DOHH2 (cell line): Measurements from ENCODE around the gene CEBPE.

Source experiments
- CTCF ChIP-seq: fragments of 200-600 bp; sonication (generic); IDR thresholded peaks from one replicate; pipeline ENCODE4 v1.5.1; 2014; ENCODE audit warnings: antibody characterized with exemption, mild to moderate bottlenecking, low read depth, low read length; ENCODE audit not compliant: poor library complexity, severe bottlenecking
- EZH2phosphoT487 ChIP-seq: fragments of 200-600 bp; sonication (generic); IDR thresholded peaks from 2 replicates; pipeline ENCODE4 v1.6.1; 2017; ENCODE audit warnings: borderline replicate concordance, mild to moderate bottlenecking, antibody characterized with exemption, low read length, moderate library complexity, mixed read lengths

GRCh38 chr14:23085458-23085857 is 33.6 kb downstream of the CEBPE start:
- no peak for TF ChIP-seq CTCF
- no peak for TF ChIP-seq EZH2phosphoT487
